OCI-LY1 (cell line): ENCODE data around the gene CTNNA2.
"Not testable (repeated sequence)": the region's sequence is repeated elsewhere in the genome, so short reads cannot be mapped to it uniquely, and the experiment has no call there.

Experiments
- H2AFZ ChIP-seq: fragments of 200-600 bp; sonication (generic), shearing (Covaris generic); 2 replicates; pipeline ENCODE4 v1.6.0; 2014; ENCODE audit warnings: antibody characterized with exemption, mild to moderate bottlenecking, low read length
- H3F3A ChIP-seq: fragments of 200-600 bp; sonication (generic), shearing (Covaris generic); 2 replicates; pipeline ENCODE4 v1.6.0; 2014; ENCODE audit warnings: mild to moderate bottlenecking, antibody characterized with exemption, low read length, moderate library complexity; ENCODE audit not compliant: insufficient read depth
- H3K27ac ChIP-seq: fragments of 200-600 bp; sonication (generic); 2 replicates; pipeline ENCODE4 v1.5.1; 2014; ENCODE audit warnings: low read length, mixed run types, mild to moderate bottlenecking, low read depth; ENCODE audit not compliant: poor library complexity, severe bottlenecking
- H3K27me3 ChIP-seq: fragments of 200-600 bp; sonication (generic); 2 replicates; pipeline ENCODE4 v1.6.0; 2014; ENCODE audit warnings: antibody characterized with exemption, mild to moderate bottlenecking, low read length, moderate library complexity; ENCODE audit not compliant: insufficient read depth
- H3K36me3 ChIP-seq: fragments of 200-600 bp; sonication (generic); 2 replicates; pipeline ENCODE4 v1.6.1; 2014; ENCODE audit warnings: mild to moderate bottlenecking, antibody characterized with exemption, low read length, moderate library complexity, mixed read lengths; ENCODE audit not compliant: insufficient read depth
- H3K4me1 ChIP-seq: fragments of 200-600 bp; sonication (generic); 2 replicates; pipeline ENCODE4 v1.5.1; 2014; ENCODE audit warnings: mild to moderate bottlenecking, low read length, moderate library complexity; ENCODE audit not compliant: insufficient read depth, severe bottlenecking
- H3K4me2 ChIP-seq: fragments of 200-600 bp; sonication (generic), shearing (Covaris generic); 2 replicates; pipeline ENCODE4 v1.6.1; 2014; ENCODE audit warnings: low read length
- H3K4me3 ChIP-seq: fragments of 200-600 bp; sonication (generic); 2 replicates; pipeline ENCODE4 v1.5.1; 2014; ENCODE audit warnings: low read length, low read depth, mild to moderate bottlenecking, mixed read lengths; ENCODE audit not compliant: poor library complexity, severe bottlenecking
- H3K79me2 ChIP-seq: fragments of 200-600 bp; shearing (Covaris generic); 2 replicates; pipeline ENCODE4 v1.6.1; 2016; ENCODE audit warnings: mixed run types, low read length, mixed read lengths; ENCODE audit not compliant: insufficient read depth
- H3K9ac ChIP-seq: fragments of 200-600 bp; sonication (generic), shearing (Covaris generic); 2 replicates; pipeline ENCODE4 v1.6.1; 2014; ENCODE audit warnings: mild to moderate bottlenecking, low read length, mixed read lengths
- H3K9me2 ChIP-seq: fragments of 200-600 bp; sonication (generic), shearing (Covaris generic); 2 replicates; pipeline ENCODE4 v1.6.1; 2014; ENCODE audit warnings: low read depth, mild to moderate bottlenecking, low read length, mixed read lengths
- H3K9me3 ChIP-seq: fragments of 200-600 bp; shearing (Covaris generic); 2 replicates; pipeline ENCODE4 v1.6.1; 2014; ENCODE audit warnings: low read length, mixed read lengths
- H4K20me1 ChIP-seq: fragments of 200-600 bp; sonication (generic), shearing (Covaris generic); 2 replicates; pipeline ENCODE4 v1.6.0; 2016; ENCODE audit warnings: mild to moderate bottlenecking, low read length; ENCODE audit not compliant: insufficient read depth
- EZH2 ChIP-seq: fragments of 200-600 bp; sonication (generic), shearing (Covaris generic); IDR thresholded peaks from 2 replicates; pipeline ENCODE4 v1.8.0; 2017; ENCODE audit warnings: borderline replicate concordance, mixed run types, mild to moderate bottlenecking, antibody characterized with exemption, low read length, moderate library complexity, mixed read lengths
- TF ChIP-seq, protein P1 (sequence below): fragments of 200-600 bp; sonication (generic), shearing (Covaris generic); IDR thresholded peaks from 2 replicates; pipeline ENCODE4 v1.5.1; 2017; ENCODE audit warnings: mild to moderate bottlenecking, antibody characterized with exemption, low read length, moderate library complexity, mixed read lengths

Gene CTNNA2

GRCh38 chr2:80030135-80030534, 517.3 kb downstream of the CTNNA2 start:
- no peaks in the 10 kb centered on the region for H3K9me2 ChIP-seq
- no peaks in the 10 kb centered on the region for H3F3A ChIP-seq
- H3K36me3 ChIP-seq, result no peaks in the 10 kb centered on the region
- no peak overlapping the region for H3K27ac ChIP-seq
- no peaks in the 10 kb centered on the region for H4K20me1 ChIP-seq
- no peaks in the 10 kb centered on the region for H3K4me1 ChIP-seq
- TF ChIP-seq, protein P1, sequence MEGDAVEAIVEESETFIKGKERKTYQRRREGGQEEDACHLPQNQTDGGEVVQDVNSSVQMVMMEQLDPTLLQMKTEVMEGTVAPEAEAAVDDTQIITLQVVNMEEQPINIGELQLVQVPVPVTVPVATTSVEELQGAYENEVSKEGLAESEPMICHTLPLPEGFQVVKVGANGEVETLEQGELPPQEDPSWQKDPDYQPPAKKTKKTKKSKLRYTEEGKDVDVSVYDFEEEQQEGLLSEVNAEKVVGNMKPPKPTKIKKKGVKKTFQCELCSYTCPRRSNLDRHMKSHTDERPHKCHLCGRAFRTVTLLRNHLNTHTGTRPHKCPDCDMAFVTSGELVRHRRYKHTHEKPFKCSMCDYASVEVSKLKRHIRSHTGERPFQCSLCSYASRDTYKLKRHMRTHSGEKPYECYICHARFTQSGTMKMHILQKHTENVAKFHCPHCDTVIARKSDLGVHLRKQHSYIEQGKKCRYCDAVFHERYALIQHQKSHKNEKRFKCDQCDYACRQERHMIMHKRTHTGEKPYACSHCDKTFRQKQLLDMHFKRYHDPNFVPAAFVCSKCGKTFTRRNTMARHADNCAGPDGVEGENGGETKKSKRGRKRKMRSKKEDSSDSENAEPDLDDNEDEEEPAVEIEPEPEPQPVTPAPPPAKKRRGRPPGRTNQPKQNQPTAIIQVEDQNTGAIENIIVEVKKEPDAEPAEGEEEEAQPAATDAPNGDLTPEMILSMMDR, result no peak
- no peak overlapping the region for H2AFZ ChIP-seq
- H3K27me3 ChIP-seq, result no peaks in the 10 kb centered on the region
- H3K9ac ChIP-seq, result no peak overlapping the region
- no peak overlapping the region for H3K4me2 ChIP-seq
- no peak overlapping the region for H3K4me3 ChIP-seq
- H3K79me2 ChIP-seq, result no peaks in the 10 kb centered on the region
- H3K9me3 ChIP-seq, result no peaks in the 10 kb centered on the region

GRCh38 chr2:80032684-80033083, 519.8 kb downstream of the CTNNA2 start:
- H3K36me3 ChIP-seq, H3F3A ChIP-seq, H3K4me2 ChIP-seq, H3K4me3 ChIP-seq, H3K9ac ChIP-seq, H3K79me2 ChIP-seq, H3K4me1 ChIP-seq, H4K20me1 ChIP-seq, H2AFZ ChIP-seq, H3K9me2 ChIP-seq, H3K27ac ChIP-seq, H3K27me3 ChIP-seq, H3K9me3 ChIP-seq: not testable (repeated sequence)

GRCh38 chr2:80035749-80036285, 523.0 kb downstream of the CTNNA2 start:
- H3K79me2 ChIP-seq, result no peaks in the 10 kb centered on the region
- no peaks in the 10 kb centered on the region for H3K4me1 ChIP-seq
- H3K9me3 ChIP-seq, result no peaks in the 10 kb centered on the region
- TF ChIP-seq, protein P1, result no peak
- no peak for TF ChIP-seq EZH2
- H3K9me2 ChIP-seq, result no peaks in the 10 kb centered on the region
- no peak overlapping the region for H2AFZ ChIP-seq
- no peaks in the 10 kb centered on the region for H3F3A ChIP-seq
- no peak overlapping the region for H3K9ac ChIP-seq
- no peak overlapping the region for H3K27ac ChIP-seq
- H3K4me2 ChIP-seq, result no peak overlapping the region
- no peaks in the 10 kb centered on the region for H3K36me3 ChIP-seq
- H3K27me3 ChIP-seq, result no peaks in the 10 kb centered on the region
- no peak overlapping the region for H3K4me3 ChIP-seq
- H4K20me1 ChIP-seq, result no peaks in the 10 kb centered on the region

GRCh38 chr2:80037310-80037709, 524.5 kb downstream of the CTNNA2 start:
- H3K9me3 ChIP-seq, result no peaks in the 10 kb centered on the region
- H3K4me2 ChIP-seq, result no peak overlapping the region
- TF ChIP-seq EZH2, result no peak
- TF ChIP-seq, protein P1, result no peak
- H3K27me3 ChIP-seq, result no peaks in the 10 kb centered on the region
- no peak overlapping the region for H3K9ac ChIP-seq
- H3K4me1 ChIP-seq, result no peaks in the 10 kb centered on the region
- no peaks in the 10 kb centered on the region for H3F3A ChIP-seq
- H3K79me2 ChIP-seq, result no peaks in the 10 kb centered on the region
- no peak overlapping the region for H3K4me3 ChIP-seq
- no peaks in the 10 kb centered on the region for H4K20me1 ChIP-seq
- no peak overlapping the region for H2AFZ ChIP-seq
- no peaks in the 10 kb centered on the region for H3K36me3 ChIP-seq
- H3K27ac ChIP-seq, result no peak overlapping the region
- no peaks in the 10 kb centered on the region for H3K9me2 ChIP-seq
